GM21381 (cell line): ENCODE data around the gene MATR3.
"Not testable (repeated sequence)": the region's sequence is repeated elsewhere in the genome, so short reads cannot be mapped to it uniquely, and the experiment has no call there.

Source experiments
- ATAC-seq: cut with Tn5 transposase; IDR thresholded peaks from one replicate; pipeline ENCODE4 v1.9.1; 2021; ENCODE audit warnings: mild to moderate bottlenecking, moderate library complexity; ENCODE audit not compliant: unreplicated experiment

Gene MATR3, protein sequence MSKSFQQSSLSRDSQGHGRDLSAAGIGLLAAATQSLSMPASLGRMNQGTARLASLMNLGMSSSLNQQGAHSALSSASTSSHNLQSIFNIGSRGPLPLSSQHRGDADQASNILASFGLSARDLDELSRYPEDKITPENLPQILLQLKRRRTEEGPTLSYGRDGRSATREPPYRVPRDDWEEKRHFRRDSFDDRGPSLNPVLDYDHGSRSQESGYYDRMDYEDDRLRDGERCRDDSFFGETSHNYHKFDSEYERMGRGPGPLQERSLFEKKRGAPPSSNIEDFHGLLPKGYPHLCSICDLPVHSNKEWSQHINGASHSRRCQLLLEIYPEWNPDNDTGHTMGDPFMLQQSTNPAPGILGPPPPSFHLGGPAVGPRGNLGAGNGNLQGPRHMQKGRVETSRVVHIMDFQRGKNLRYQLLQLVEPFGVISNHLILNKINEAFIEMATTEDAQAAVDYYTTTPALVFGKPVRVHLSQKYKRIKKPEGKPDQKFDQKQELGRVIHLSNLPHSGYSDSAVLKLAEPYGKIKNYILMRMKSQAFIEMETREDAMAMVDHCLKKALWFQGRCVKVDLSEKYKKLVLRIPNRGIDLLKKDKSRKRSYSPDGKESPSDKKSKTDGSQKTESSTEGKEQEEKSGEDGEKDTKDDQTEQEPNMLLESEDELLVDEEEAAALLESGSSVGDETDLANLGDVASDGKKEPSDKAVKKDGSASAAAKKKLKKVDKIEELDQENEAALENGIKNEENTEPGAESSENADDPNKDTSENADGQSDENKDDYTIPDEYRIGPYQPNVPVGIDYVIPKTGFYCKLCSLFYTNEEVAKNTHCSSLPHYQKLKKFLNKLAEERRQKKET

DNA sequence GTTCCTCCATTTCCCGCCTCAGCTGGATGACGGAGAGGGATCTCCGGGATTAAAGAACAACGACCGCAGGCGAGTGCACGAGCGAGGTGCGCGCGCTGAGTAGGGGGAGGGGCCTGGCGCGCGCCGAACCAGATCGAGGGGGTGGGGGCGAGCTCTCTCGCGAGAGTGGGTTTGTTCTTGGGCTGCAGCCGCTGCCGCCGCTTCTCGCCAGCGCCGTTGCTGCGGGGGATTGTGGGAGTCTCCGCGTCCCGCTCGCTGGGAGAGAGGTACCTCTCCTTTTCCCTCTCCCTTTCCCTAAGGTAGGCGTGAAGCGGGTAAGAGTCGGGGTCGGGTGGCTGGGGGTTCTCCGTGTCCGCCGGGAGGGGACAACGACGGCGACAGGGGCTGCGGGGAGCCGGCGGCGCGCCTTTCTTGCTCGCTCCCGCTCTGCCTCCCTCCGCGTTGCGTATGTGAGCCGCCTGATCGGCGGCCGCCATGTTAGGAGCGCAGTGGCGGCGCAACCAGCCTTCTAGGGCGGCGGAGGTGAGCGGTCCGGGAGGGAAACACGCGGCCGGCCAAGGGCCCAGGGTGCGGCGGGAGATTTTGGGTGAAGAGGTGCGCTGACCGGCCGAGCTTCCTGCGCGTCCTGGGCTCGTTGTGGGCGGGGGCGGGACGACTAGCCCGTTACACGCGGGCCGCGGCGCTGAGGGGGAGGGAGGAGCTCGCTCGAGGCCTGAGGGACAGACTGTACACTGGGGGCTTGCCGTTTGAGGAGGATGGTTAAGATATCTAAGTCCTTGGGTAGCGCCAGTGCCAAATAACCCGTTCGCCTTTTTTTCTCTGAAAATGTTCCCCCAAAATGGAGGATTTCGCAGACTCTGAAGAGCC, at the start of gene MATR3:
Gene MATR3 (plus strand): TSS at position 234 of the 867 bp plus-strand sequence. CDS start 13,676 bp downstream, outside the sequence.
- ATAC-seq = peak; percentile 76

DNA sequence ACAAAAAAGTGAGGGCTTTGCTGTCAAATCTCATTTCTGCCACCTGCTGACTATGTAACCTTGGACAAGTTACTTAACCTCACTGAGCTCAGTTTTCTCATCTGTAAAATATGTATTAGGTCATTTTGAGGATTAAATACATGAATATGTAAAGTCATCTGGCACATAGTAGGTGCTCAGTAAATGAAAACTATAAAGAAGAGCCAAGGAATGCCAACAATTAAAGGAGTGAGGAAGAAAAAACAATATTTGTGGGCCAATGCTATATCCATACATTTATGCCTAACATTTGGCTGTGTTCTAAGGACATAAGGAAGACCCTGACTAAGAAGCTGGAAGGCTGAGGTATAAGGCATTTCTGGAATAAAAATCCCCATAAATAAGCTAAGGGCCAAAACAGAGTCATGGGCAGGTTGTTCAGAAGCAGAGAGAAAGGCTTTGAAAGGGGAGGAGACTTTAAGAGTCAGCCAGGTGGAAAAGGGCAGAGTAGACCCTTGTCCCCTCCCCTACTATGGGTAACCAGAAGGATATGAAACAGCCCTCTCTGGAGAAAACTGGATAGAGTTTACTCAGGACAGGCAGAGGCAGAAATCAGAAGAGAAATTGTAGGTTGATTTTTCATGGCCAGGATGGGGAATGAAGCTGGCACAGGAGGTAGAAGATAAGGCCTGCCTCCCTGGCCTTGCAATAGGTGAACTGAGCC, 47.8 kb upstream of the MATR3 start:
- ATAC-seq = no peak

DNA sequence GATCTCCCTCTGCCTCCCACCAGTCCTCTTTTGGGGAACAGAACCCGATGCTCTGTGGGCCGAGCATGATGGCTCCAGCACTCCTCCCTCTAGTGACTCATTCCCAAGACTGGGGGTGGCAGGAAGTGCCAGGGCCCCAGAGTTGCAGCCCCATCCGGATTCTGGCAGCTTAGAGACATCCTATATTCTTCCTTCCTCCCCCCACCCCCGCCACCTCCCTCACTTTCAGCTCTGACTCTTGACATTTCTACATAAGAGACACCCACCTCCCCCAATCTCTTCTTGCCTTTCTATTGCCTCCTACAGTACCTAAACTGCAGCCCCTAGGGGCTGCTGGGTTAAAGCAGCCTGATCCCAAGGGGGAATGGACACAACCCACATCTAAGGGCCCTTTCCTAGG, 47.1 kb upstream of the MATR3 start:
- ATAC-seq = no peak

DNA sequence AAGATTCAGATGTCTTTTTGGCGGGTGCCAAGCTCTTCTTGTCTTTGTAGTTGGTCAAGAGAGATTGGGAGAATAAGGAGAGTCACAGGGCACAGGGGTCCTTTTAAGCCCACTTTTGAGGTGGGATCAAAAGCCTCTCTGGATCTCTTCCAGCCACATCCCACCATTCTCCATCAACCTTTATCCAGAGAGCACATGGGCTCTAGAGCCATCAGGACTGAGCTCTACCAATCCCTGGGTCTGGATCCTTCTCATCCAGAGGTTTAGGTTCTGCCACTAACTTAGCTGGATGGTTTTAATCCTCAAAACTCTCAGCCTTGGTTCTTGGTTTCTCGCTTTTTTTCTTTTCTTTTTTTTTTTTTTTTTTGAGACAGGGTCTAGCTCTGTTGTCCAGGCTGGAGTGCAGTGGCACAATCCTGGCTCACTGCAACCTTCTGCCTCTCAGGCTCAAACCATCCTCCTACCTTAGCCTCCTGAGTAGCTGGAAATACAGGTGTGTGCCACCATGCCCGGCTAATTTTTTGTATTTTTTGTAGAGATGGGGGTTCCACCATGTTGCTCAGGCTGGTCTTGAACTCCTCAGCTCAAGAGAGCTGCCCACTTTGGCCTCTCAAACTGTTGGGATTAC, 44.6 kb upstream of the MATR3 start:
- ATAC-seq = no peak

DNA sequence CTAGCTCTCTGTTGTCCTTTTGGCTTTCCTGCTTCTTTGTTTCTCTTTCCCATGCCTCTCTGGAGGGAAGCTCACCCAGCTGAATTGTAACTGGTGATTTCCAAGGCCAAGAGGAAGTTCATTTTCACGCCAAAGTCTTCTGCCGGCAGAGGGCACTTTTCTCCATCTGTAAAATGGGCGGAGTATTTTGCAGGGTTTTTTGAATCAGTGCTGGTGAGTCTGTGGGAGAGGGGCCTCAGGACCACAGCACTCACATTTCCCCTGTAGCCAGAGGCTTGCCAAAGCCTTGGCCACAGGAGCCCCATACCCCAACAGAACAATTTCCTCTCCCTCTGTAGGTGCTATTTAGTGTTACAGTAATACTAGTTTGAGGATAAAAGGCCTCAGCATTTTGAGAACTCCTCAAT, 42.3 kb upstream of the MATR3 start:
- ATAC-seq = peak; percentile 54

DNA sequence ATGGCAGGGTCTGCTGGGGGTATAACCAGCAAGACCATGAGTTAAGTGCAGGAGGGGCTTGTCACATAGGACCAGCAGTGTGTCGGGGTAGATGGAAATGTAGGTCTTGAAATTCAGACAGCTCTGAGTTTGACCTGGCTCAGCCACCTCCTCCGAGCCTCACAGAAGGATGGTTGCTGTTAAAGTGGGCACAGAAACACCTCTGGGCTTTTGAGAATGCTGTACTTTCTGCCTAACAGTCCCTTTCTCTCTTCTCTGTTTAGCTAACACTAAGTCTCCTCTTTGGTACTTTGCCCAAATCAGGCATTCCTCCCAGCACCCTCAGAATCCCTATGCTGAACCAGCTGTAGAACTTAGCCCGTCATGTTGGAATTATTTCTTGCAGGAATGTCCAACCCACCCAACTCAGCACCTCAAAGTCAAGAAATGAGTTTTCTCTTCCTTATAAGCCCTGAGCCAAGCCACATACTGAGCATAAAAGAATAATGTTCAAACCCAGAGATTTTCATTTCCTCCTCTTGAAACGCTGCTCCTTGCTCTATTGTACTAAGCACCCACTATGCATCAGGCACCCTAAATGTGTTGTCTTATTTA, 41.7 kb upstream of the MATR3 start:
- no peak for ATAC-seq

DNA sequence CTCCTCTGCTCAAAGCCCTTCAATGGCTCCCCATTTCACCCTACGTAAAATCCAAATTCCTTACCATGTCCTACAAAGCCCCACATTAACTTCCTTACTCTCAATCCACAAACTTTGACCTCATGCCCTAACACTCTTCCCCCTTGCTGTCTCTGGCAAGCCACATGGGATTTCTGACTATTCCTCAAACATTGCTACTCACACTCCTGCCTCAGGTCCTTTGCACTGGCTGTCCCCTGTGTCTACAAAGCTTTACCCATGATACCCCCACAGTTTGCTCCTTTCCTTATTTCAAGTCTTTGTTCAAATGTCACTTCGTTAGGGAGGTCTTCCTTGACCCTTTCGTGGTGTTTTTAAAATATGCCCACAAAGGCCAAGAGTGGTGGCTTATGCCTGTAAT, 40.4 kb upstream of the MATR3 start:
- no peak for ATAC-seq

DNA sequence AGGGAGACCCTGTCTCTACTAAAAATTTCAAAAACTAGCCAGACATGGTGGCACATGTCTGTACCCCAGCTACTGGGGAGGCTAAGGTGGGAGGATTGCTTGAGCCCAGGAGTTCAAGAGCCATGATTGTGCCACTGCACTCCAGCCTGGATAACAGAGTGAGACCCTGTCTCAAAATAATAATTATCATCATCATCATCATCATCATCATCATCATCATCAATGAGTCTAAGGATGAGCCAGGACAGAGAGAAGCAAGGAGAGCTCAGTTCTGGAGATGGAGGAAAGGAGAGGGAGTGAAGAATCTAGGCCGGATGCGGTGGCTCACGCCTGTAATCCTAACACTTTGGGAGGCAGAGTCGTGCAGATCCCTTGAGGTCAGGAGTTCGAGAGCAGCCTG, 36.7 kb upstream of the MATR3 start:
- ATAC-seq = no peak

DNA sequence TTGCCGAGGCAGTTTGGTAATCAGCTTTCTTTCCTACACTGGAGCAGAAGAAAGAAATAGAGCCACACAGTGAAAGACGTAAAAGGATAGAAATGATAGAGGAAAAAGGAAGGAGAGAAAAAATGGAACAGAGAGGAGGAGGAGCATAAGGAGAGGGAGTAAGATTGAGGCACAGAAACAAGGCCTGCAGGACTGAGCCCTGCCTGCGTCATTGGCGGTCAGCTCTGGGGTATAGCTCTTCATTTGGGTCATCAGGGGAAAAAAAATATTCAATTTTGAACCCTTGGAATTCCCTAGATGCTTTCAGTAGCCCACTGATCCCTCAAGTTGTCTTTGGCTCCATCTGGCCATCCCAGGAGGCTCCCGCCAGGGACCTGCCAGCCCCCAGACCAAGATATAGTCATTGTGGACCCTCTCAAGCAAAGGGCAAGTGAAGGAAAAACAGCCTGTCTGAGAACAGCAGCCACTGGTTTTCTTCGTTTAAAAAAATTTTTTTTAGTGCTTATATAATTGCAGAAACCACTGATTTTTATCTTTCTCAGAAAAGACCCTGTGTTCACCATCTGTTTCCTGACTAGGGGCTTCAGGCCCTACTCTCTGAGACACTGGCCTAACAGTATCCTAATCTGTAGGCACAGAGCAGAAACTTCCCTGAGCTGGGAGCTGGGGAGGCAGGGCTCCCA, 31.3 kb upstream of the MATR3 start:
- no peak for ATAC-seq

DNA sequence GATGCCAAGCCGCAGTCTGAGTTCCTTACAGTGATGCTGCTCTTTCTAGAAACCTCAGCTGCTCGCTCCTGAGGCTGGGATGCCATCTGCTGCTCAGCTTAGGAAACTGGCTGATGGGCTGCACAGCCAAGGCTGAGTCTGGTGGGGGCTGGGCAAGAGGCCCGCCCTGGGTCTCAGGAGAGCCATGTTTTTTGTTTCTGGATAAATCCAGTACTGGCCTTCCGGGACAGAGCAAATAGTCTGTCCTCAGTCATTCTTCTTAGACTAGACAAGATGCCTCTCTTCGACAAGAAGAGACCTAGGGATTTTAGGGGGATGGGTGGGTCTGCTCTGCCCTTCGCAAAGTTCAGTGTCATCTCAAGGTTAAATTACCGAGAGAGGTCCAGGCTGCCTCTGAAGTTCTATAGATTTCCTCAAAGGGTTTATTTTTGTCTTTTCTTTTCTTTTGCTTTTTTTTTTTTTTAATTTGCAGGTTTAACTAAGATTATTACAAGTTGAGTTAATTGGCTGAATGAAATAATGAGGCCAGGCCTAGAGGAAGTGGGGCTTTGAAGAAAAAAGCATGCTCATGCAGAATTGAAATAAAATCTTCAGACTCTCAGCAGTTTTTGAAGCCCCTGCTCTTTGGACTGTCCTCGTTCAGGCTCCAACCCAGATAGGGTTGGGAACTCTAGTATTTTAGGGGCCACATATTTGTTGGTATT, 30.6 kb upstream of the MATR3 start:
- ATAC-seq = no peak

DNA sequence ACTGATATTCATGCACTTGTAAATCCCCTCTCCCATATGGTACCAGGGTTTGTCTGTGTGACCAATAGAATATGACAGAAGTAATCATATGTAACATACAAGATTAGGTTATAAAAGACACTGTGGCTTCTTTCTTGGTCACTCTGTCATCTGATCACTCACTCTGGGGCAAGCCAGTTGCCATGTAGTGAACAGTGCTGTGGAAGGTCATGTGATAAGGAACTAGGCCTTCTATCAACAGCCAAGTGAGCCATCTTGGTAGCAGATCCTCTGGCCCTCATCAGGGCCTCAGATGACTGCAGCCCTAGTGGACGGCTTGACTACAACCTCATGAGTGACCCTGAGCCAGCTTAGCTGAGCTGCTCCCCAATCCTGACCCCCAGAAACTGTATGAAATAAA, 30.0 kb upstream of the MATR3 start:
- no peak for ATAC-seq

DNA sequence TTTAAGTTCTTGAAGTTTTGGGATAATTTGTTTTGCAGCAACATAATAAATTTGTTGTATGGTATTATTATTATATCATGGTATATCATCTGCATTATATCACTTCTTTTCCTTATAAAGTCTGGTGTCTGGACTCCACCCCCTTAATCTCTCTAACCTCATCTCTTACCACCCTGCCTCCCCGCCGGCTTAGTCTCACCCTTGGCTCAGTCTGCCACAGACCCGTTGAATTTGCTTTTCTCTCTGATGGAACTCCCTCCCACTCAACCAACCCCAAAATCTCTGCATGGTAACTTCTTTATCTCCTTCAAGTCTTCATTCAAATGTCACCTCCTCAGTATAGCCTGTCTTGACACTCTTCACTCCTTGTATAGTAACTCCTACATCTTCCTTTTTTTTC, 29.6 kb upstream of the MATR3 start:
- ATAC-seq = no peak

DNA sequence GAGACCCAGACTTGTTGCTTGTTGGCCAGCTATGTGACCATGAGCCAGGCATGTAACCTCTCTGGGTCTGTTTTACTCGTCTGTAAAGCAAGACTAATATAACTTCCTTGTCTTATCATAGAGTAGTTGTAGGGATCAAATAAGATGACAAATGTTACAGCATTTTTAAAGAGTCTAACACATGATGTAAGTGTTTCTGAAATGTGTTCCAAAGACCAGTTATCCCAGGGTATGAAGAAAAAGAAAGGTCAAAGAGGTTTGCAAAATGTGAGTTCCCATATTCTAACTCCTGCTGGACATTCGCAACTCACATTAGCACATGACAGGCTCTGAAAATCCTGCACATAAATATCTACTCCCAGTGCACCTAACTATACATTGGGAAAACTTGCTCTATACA, 28.5 kb upstream of the MATR3 start:
- no peak for ATAC-seq

DNA sequence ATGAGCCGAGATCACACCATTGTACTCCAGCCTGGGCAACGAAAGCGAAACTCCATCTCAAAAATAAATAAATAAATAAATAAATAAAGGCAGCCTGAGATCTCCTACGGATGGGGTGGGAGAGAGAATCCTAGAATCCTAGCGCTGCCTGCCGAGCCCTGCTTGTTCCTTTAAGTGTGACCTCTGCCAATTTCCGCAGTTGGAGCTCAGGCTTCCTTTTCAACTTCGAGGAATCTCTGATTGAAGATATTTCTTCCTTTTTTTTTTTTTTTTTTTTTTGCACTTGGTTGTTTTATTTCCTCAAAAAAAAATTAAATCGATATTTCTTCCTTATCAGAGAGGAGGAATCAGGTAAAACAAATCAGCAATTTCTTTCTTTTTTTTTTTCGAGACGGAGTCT, 27.3 kb upstream of the MATR3 start:
- ATAC-seq = no peak

DNA sequence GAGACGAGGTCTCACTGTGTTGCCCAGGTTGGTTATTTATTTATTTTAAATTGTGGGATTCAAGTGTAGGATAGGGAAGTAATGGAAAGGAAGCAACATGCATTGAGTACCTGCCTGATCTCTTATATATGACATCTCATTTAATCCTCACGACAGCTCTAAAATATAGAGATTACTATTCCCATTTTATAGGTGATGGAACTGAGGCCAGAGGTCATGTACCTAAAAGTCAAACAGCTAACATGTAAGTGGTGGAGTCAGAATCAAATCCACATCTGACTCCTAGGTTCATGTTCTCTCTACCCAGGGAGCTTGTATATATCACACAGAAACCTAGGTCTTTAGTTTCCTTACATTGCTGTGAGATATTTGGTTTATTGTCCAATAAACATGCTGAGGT, 26.1 kb upstream of the MATR3 start:
- ATAC-seq = no peak

DNA sequence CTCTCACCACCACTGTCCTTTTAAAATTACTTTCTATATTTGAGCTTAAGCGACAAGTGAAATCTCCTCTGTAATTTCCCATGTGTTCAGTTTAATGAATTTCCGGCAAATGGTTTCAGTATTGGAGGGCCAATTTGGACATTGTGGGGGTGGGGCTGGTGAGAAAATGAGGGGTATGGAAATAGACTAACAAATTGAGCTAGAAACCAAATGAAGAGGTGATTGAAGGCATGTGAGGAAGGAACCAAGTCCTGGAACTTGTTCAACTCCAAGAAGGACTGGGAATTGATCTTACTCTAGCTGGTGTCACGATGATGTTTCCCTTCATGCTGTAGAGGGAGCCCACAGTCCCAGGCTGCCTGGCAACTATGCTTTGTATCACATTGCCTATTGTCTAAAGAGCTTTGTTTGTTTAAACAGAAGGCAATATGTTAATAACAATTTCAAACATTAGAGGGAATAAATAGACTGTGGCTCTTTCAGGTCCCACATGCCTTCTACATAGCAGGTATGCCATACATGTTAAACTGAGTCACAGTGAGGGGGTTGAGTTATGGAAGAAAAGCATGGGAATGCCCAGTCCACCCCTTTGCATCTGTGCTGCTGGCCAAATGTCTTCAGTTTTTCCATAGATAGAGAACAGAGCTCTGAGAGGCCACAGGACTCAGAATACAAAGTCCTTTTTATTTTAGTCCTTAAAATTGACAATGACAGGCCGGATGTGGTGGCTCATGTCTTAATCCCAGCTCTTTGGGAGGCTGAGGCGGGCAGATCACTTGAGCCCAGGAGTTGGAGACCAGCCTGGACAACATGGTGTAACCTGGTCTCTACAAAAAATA, 25.0 kb upstream of the MATR3 start:
- no peak for ATAC-seq

DNA sequence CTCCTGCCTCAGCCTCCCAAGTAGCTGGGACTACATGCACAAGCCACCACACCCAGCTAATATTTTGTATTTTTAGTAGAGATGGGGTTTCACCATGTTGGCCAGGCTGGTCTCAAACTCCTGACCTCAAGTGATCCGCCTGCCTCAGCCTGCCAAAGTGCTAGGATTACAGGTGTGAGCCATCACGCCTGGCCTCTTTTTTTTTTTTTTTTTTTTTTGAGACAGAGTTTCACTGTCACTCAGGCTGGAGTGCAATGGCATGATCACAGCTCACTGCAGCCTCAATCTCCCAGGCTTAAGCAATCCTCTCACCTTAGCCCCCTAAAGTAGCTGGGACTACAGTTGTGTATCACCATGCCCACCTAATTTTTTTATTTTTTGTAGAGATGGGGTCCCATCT, 22.8 kb upstream of the MATR3 start:
- not testable (repeated sequence) for ATAC-seq
